ENCODE data around the gene KCNQ1. TPM values are rescaled to one million over a fixed set of nuclear protein-coding genes. Genes with fewer than 3 reads are reported as not detected.

KCNQ1 gene
- total RNA-seq, 1 donor from 2014 or later = 52.9 TPM

DNA sequence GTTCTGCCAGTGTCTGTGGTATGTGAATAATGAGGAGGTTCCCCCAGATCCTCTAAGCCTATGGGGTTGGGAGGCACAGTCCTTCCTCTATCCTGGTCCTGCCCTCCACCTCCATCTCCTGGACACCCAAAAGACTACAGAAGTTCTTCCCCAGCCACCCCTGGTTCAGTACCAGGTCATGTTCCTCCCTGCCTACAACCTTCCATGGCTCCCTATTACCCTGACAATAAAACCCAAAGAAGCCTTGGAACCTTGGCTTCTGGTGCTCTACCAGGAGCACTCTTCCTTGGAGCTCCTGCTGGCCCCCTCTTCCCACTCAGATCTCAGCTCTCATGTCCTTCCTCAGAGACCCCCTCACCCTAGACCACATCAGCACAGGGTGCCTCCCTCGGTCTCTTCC, 13.4 kb upstream of the KCNQ1 start:
- intact Hi-C loops (cut with DNase I) = no loop called here

DNA sequence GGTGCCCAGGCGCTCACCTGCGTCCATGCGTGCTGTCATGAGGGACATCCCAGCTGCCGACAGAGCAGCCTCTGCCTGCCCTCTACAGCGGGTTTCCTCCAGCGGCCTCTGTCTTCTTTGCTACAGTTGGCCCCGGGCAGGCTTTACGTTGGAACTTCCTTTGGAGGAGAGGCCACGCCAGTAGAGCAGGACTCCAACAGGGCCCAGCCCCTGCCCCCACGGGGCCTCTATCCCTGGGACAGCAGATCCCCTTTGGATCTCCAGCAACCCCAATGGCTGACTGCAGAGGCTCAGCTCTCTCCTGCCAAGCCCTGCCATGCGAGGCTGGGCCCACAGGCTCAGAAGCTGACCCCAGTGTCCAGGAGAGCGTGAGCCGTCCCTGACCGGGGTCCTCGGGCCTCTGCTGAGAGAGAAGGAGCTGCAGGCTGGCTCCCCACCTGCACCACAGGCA, 12.6 kb upstream of the KCNQ1 start:
- Histone ChIP-seq H3K4me1 (no peaks in the 10 kb centered on the region), H3K9me3 (no peaks in the 10 kb centered on the region), H3K36me3 (no peaks in the 10 kb centered on the region), H3K27ac (no peak overlapping the region), H3K4me3 (no peak overlapping the region), H3K27me3 (no peaks in the 10 kb centered on the region)
- DNase-seq (peak; percentile 60), ATAC-seq (no peak)
- TF ChIP-seq, protein P1, sequence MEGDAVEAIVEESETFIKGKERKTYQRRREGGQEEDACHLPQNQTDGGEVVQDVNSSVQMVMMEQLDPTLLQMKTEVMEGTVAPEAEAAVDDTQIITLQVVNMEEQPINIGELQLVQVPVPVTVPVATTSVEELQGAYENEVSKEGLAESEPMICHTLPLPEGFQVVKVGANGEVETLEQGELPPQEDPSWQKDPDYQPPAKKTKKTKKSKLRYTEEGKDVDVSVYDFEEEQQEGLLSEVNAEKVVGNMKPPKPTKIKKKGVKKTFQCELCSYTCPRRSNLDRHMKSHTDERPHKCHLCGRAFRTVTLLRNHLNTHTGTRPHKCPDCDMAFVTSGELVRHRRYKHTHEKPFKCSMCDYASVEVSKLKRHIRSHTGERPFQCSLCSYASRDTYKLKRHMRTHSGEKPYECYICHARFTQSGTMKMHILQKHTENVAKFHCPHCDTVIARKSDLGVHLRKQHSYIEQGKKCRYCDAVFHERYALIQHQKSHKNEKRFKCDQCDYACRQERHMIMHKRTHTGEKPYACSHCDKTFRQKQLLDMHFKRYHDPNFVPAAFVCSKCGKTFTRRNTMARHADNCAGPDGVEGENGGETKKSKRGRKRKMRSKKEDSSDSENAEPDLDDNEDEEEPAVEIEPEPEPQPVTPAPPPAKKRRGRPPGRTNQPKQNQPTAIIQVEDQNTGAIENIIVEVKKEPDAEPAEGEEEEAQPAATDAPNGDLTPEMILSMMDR (IDR thresholded peaks at IDR 0.05) = no peak
- intact Hi-C loops (cut with DNase I) = no loop called here

More for the DNA sequence above, 13.4 kb upstream of the KCNQ1 start:
- DNase-seq (peak; percentile 3), ATAC-seq (no peak)
- Histone ChIP-seq H3K9me3 (no peaks in the 10 kb centered on the region), H3K27me3 (no peaks in the 10 kb centered on the region), H3K36me3 (no peaks in the 10 kb centered on the region), H3K4me3 (no peak overlapping the region), H3K27ac (no peak overlapping the region), H3K4me1 (no peaks in the 10 kb centered on the region)
- TF ChIP-seq, protein P1 (IDR thresholded peaks at IDR 0.05) = no peak

DNA sequence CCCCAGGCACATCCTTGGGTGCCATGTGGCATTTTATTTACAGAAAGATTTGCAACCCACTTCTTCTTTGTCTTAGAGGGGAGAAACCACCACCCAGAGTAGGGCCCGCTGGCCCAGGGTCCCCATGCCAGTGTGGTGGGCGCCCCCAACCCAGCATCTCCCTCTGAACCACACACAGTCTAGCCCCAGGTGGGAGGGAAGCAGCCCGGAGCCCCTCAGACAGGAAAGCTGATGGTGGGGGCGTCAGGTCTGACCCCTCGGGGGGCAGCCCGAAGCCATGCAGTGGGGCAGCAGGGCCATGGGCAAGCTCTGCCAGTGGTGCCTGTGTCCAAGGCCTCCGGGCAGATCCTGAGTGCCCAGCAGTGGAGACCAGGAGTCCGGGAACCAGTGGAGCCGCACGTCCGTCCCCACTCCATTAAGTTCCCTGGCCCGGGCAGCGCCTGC, 12.2 kb upstream of the KCNQ1 start:
- Histone ChIP-seq H3K4me1 (no peaks in the 10 kb centered on the region), H3K9me3 (no peaks in the 10 kb centered on the region), H3K27ac (no peak overlapping the region), H3K27me3 (no peaks in the 10 kb centered on the region), H3K36me3 (no peaks in the 10 kb centered on the region), H3K4me3 (no peak overlapping the region)
- DNase-seq (peak; percentile 51), ATAC-seq (no peak)
- TF ChIP-seq, protein P1 (IDR thresholded peaks at IDR 0.05) = no peak
- intact Hi-C loops (cut with DNase I) = no loop called here

DNA sequence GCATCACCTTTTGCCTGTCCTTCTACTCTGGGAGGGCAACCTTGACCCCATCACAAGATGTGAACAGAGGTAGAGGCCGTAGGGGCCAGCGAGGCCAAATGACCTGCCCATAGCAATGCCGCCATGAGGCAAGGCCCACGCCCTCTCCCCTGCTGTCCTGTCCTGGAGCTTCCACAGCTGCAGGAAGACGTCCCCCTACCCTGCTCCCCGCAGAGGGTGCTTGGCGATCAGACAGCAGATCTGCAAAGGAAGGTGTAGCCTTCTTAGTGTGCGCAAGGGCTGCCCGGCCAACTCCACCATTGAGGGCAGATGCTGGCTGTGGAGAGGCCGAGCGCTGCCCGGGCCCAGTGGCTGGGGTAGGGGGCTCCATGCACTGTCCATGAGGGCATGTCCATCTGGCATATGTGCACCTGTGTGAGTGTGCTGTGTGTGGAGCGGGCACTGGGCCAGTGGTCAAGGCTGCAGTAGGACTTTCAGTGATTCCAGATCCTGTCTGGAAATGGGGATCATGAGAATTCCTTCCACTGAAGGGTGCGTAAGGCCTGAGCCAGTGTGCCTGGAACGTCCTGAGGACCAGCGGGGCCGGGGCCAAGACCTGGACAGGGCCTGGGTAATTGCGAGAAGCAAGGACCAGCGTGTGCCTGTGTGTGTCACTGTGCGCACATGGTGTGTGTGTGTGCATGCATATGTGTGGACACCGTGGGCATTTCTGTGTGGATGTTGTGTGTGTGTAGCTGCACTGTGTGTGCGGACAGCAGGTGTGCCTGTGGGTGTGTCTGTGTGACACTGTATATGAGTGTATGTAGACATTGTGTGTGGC, 11.5 kb upstream of the KCNQ1 start:
- intact Hi-C loops (cut with DNase I) = no loop called here
- no peaks in the 10 kb centered on the region for H3K36me3 ChIP-seq
- no peak overlapping the region for H3K27ac ChIP-seq
- no peaks in the 10 kb centered on the region for H3K4me1 ChIP-seq
- no peaks in the 10 kb centered on the region for H3K9me3 ChIP-seq
- DNase-seq = no peak
- ATAC-seq = peak; percentile 3
- TF ChIP-seq, protein P1 (IDR thresholded peaks at IDR 0.05) = no peak
- H3K4me3 ChIP-seq = no peak overlapping the region
- H3K27me3 ChIP-seq = no peaks in the 10 kb centered on the region

DNA sequence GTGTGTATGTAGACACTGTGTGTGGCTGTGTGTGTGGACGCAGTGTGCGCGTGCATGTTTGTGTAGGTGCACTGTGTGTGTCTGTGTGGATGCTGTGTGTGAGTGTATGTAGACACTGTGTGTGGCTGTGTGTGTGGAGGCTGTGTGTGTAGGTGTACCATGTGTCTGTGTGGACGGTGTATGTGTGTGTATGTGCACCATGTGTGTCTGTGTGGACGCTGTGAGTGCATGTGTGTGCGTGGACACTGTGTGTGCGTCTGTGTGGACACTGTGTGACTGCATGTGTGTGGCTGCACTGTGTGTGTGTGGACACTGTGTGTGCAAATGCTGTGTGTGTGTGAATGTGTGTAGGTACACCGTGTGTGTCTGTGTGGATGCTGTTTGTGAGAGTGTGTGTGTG, 10.8 kb upstream of the KCNQ1 start:
- no peak overlapping the region for H3K27ac ChIP-seq
- H3K9me3 ChIP-seq = no peaks in the 10 kb centered on the region
- DNase-seq = no peak
- H3K36me3 ChIP-seq = no peaks in the 10 kb centered on the region
- H3K27me3 ChIP-seq = no peaks in the 10 kb centered on the region
- ATAC-seq = peak; percentile 7
- no peaks in the 10 kb centered on the region for H3K4me1 ChIP-seq
- TF ChIP-seq, protein P1 (IDR thresholded peaks at IDR 0.05) = no peak
- no peak overlapping the region for H3K4me3 ChIP-seq
- intact Hi-C loops (cut with DNase I) = no loop called here

Measured in upper lobe of right lung (tissue), 1 donor.